CD4-positive, alpha-beta T cell treated with Interleukin-6 at 100 ng/mL for 8 hours (primary cell): ENCODE measurements around the gene MAML3.

Source experiments
- DNase-seq: peaks from one replicate; pipeline ENCODE4 v3.0.0-alpha.2; 2020; ENCODE audit warnings: mixed read lengths, low spot score

MAML3 gene

GRCh38 chr4:140003876-140004548 is 150.0 kb downstream of the MAML3 start:
- DNase-seq: no peak

GRCh38 chr4:140000232-140000631 is 153.8 kb downstream of the MAML3 start:
- DNase-seq: no peak

GRCh38 chr4:139988863-139989765 is 164.9 kb downstream of the MAML3 start:
- no peak for DNase-seq

GRCh38 chr4:139987502-139987850 is 166.5 kb downstream of the MAML3 start:
- DNase-seq: no peak

GRCh38 chr4:139986689-139987501 is 167.1 kb downstream of the MAML3 start:
- no peak for DNase-seq

GRCh38 chr4:139986106-139986505 is 167.9 kb downstream of the MAML3 start:
- no peak for DNase-seq

GRCh38 chr4:139985401-139985800 is 168.6 kb downstream of the MAML3 start:
- no peak for DNase-seq

GRCh38 chr4:139984471-139984870 is 169.5 kb downstream of the MAML3 start:
- no peak for DNase-seq

- no peak for DNase-seq
Measured at GRCh38 chr4:139978692-139979091, 175.3 kb downstream of the MAML3 start.

GRCh38 chr4:139977838-139978609 is 176.0 kb downstream of the MAML3 start:
- DNase-seq: no peak

GRCh38 chr4:139975830-139976272 is 178.1 kb downstream of the MAML3 start:
- no peak for DNase-seq

GRCh38 chr4:139973616-139974015 is 180.4 kb downstream of the MAML3 start:
- no peak for DNase-seq

- DNase-seq: no peak
Measured at GRCh38 chr4:139973015-139973414, 181.0 kb downstream of the MAML3 start.

GRCh38 chr4:139972305-139972704 is 181.7 kb downstream of the MAML3 start:
- DNase-seq: no peak

- DNase-seq: no peak
Measured at GRCh38 chr4:139971111-139971510, 182.9 kb downstream of the MAML3 start.

GRCh38 chr4:139969635-139970266 is 184.2 kb downstream of the MAML3 start:
- DNase-seq: no peak

- DNase-seq: no peak
Measured at GRCh38 chr4:139968831-139969230, 185.2 kb downstream of the MAML3 start.

GRCh38 chr4:139966383-139966782 is 187.6 kb downstream of the MAML3 start:
- DNase-seq: no peak

GRCh38 chr4:139965789-139966188 is 188.2 kb downstream of the MAML3 start:
- no peak for DNase-seq

GRCh38 chr4:139963708-139964107 is 190.3 kb downstream of the MAML3 start:
- DNase-seq: no peak

- DNase-seq: no peak
Measured at GRCh38 chr4:139962130-139962684, 191.8 kb downstream of the MAML3 start.
